HEK293 (cell line): ENCODE measurements around the gene MYD88.

ENCODE experiments used
- CTCF ChIP-seq: fragments of 450-650 bp; formaldehyde crosslinking; IDR thresholded peaks from 2 replicates; pipeline ENCODE4 v1.5.1; 2016; ENCODE audit warnings: missing biosample characterization, missing genetic modification characterization
- SP2 ChIP-seq: fragments of 450-650 bp; formaldehyde crosslinking; IDR thresholded peaks from 2 replicates; pipeline ENCODE4 v1.5.1; 2016; ENCODE audit warnings: missing biosample characterization, missing genetic modification characterization
- YY1 ChIP-seq: fragments of 450-650 bp; formaldehyde crosslinking; IDR thresholded peaks from 2 replicates; pipeline ENCODE4 v1.5.1; 2018; ENCODE audit warnings: missing biosample characterization, missing genetic modification characterization
- ZBTB11 ChIP-seq: fragments of 450-650 bp; formaldehyde crosslinking; conservative IDR thresholded peaks from 2 replicates; pipeline ENCODE4 v1.5.1; 2016; ENCODE audit warnings: low read depth, missing biosample characterization, missing genetic modification characterization
- ZFP3 ChIP-seq: fragments of 450-650 bp; formaldehyde crosslinking; IDR thresholded peaks from 2 replicates; pipeline ENCODE4 v1.5.1; 2016; ENCODE audit warnings: low read depth, missing biosample characterization, missing genetic modification characterization
- ZNF184 ChIP-seq: fragments of 450-650 bp; IDR thresholded peaks from 2 replicates; pipeline ENCODE4 v1.5.1; 2018; ENCODE audit warnings: missing biosample characterization, mild to moderate bottlenecking, missing genetic modification characterization
- ZNF23 ChIP-seq: fragments of 450-650 bp; formaldehyde crosslinking; IDR thresholded peaks from 2 replicates; pipeline ENCODE4 v1.5.1; 2016; ENCODE audit warnings: missing biosample characterization, missing genetic modification characterization, borderline replicate concordance
- ZNF362 ChIP-seq: fragments of 450-650 bp; formaldehyde crosslinking; IDR thresholded peaks from 2 replicates; pipeline ENCODE4 v1.5.1; 2016; ENCODE audit warnings: missing biosample characterization, missing genetic modification characterization
- ZNF555 ChIP-seq: fragments of 450-650 bp; formaldehyde crosslinking; conservative IDR thresholded peaks from 2 replicates; pipeline ENCODE4 v1.5.1; 2017; ENCODE audit warnings: missing biosample characterization, mild to moderate bottlenecking, missing genetic modification characterization, inconsistent platforms
- ZNF645 ChIP-seq: fragments of 450-650 bp; formaldehyde crosslinking; IDR thresholded peaks from 2 replicates; pipeline ENCODE4; 2016; ENCODE audit warnings: missing biosample characterization, missing genetic modification characterization
- ZNF768 ChIP-seq: fragments of 450-650 bp; formaldehyde crosslinking; IDR thresholded peaks from 2 replicates; pipeline ENCODE4 v1.5.1; 2018; ENCODE audit warnings: missing biosample characterization, mild to moderate bottlenecking, missing genetic modification characterization
- ZNF830 ChIP-seq: fragments of 450-650 bp; IDR thresholded peaks from 2 replicates; pipeline ENCODE4 v1.5.0; 2018; ENCODE audit warnings: missing biosample characterization, missing genetic modification characterization, low read depth, mild to moderate bottlenecking, moderate library complexity
- ZSCAN16 ChIP-seq: fragments of 450-650 bp; formaldehyde crosslinking; IDR thresholded peaks from 2 replicates; pipeline ENCODE4 v1.5.1; 2016; ENCODE audit warnings: missing biosample characterization, missing genetic modification characterization
- ZSCAN18 ChIP-seq: fragments of 450-650 bp; formaldehyde crosslinking; IDR thresholded peaks from 2 replicates; pipeline ENCODE4 v1.5.1; 2016; ENCODE audit warnings: missing biosample characterization, missing genetic modification characterization

GRCh38 chr3:38150780-38151528 is 12.5 kb downstream of the MYD88 start:
- TF ChIP-seq ZNF830 (tag by site-specific recombination) (no peak), YY1 (tag by site-specific recombination) (no peak), ZFP3 (tag by site-specific recombination) (no peak), CTCF (tag by site-specific recombination) (no peak), ZNF23 (tag by site-specific recombination) (no peak), ZNF768 (tag by site-specific recombination) (no peak), ZNF645 (no peak), ZNF184 (tag by site-specific recombination) (no peak), ZSCAN16 (no peak), ZBTB11 (no peak), SP2 (tag by site-specific recombination) (no peak), ZSCAN18 (tag by site-specific recombination) (no peak), ZNF362 (no peak), ZNF555 (no peak)
